HG02970 (cell line): ENCODE results near the gene C19orf38.
"Not testable (repeated sequence)": the region's sequence is repeated elsewhere in the genome, so short reads cannot be mapped to it uniquely, and the experiment has no call there.

Experiments used
- ATAC-seq: cut with Tn5 transposase; IDR thresholded peaks from one replicate; pipeline ENCODE4 v1.9.1; 2021; ENCODE audit warnings: mild to moderate bottlenecking, moderate library complexity, moderate number of reproducible peaks; ENCODE audit not compliant: unreplicated experiment, low FRiP score

Gene C19orf38

GRCh38 chr19:10839114-10840050, 8.8 kb upstream of the C19orf38 start:
- ATAC-seq = no peak

- no peak for ATAC-seq
These were observed 5.4 kb upstream of the C19orf38 start for GRCh38 chr19:10842788-10843187.

GRCh38 chr19:10846500-10847202, 1.6 kb upstream of the C19orf38 start:
- no peak for ATAC-seq

- ATAC-seq = no peak
These were observed 2.4 kb downstream of the C19orf38 start for GRCh38 chr19:10850631-10851030.

- no peak for ATAC-seq
These were observed 4.0 kb downstream of the C19orf38 start for GRCh38 chr19:10852098-10852800.

GRCh38 chr19:10852941-10853340, 4.7 kb downstream of the C19orf38 start:
- ATAC-seq = no peak

GRCh38 chr19:10854350-10855089, 6.3 kb downstream of the C19orf38 start:
- ATAC-seq = no peak

- ATAC-seq = no peak
These were observed 7.8 kb downstream of the C19orf38 start for GRCh38 chr19:10855879-10856522.

- ATAC-seq = not testable (repeated sequence)
These were observed 8.7 kb downstream of the C19orf38 start for GRCh38 chr19:10856899-10857298.

GRCh38 chr19:10858204-10858828, 10.1 kb downstream of the C19orf38 start:
- no peak for ATAC-seq

GRCh38 chr19:10861103-10861651, 13.0 kb downstream of the C19orf38 start:
- ATAC-seq = no peak

- ATAC-seq = no peak
These were observed 14.4 kb downstream of the C19orf38 start for GRCh38 chr19:10862561-10863106.

- ATAC-seq = no peak
These were observed 15.0 kb downstream of the C19orf38 start for GRCh38 chr19:10863107-10863717.

- ATAC-seq = no peak
These were observed 16.3 kb downstream of the C19orf38 start for GRCh38 chr19:10864538-10864899.

GRCh38 chr19:10866495-10866894, 18.3 kb downstream of the C19orf38 start:
- no peak for ATAC-seq

GRCh38 chr19:10868872-10869547, 20.8 kb downstream of the C19orf38 start:
- ATAC-seq = no peak

- not testable (repeated sequence) for ATAC-seq
These were observed 21.7 kb downstream of the C19orf38 start for GRCh38 chr19:10869872-10870311.

- ATAC-seq = no peak
These were observed 22.3 kb downstream of the C19orf38 start for GRCh38 chr19:10870501-10870954.
